NOMO-1 treated with dmso at 0.1 percent for 144 hours (cell line): ENCODE measurements around the gene MAP4K3.
"Not testable (repeated sequence)": the region's sequence is repeated elsewhere in the genome, so short reads cannot be mapped to it uniquely, and the experiment has no call there.

Source experiments
- DNase-seq: peaks from one replicate; lab custom pipeline; 2025; ENCODE audit not compliant: unreplicated experiment; lab: John Stamatoyannopoulos, UW

MAP4K3 gene

DNA sequence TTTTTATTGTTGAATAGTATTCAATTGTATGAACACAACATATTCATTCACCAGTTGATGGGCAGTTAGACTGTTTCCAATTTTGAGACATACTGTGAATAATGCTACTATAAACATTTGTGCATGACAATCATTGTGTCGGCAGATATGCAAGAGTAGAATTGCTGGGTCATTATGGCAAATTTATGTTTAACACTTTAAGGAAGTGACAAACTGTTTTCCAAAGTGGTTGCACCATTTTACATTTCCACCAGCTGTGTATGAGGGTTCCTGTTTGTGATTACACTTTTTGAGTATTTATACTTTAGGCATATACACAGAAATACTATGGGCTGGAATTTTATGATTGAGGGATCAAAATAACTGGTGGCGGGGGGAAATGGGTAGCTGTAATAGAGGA is 61.2 kb downstream of the MAP4K3 start:
- DNase-seq, result no peak

DNA sequence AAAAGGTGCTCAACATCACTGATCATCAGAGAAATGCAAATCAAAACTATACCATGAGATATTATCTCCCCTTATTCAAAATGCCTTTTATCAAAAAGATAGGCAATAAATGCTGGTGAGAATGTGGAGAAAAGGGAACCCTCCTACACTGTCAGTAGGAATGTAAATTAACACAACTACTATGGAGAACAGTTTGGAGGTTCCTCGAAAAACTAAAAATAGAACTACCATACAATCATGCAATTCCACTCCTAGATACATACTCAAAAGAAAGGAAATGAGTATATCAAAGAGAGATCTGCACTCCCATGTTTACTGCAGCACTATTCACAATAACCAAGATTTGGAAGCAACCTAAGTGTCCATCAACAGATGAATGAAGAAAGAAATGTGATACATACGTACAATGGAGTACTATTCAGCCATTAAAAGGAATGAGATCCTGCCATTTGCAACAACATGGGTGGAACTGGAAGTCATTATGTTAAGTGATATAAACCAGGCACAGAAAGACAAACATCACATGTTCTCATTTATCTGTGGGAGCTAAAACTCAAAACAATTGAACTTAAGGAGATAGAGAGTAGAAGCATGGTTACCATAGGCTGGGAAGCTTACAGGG is 63.8 kb downstream of the MAP4K3 start:
- DNase-seq, result no peak

DNA sequence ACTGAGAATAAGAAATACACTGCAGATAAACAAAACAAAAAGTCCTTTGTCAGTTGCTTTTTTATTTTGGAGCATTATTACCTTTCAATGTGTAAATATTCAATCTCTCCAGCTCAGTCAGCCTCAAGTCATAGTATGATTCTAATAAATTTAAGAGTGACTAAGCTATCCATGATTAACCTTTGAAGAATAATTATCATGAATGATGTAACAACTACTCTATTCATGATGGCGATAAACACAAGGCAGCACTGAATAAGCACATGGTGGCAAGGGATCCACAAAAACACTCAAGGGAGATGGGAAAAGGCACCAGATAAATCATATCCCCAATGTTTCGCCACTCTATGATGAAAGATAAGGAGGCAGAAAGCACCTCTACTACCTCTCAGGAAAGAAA is 67.0 kb downstream of the MAP4K3 start:
- DNase-seq, result no peak

DNA sequence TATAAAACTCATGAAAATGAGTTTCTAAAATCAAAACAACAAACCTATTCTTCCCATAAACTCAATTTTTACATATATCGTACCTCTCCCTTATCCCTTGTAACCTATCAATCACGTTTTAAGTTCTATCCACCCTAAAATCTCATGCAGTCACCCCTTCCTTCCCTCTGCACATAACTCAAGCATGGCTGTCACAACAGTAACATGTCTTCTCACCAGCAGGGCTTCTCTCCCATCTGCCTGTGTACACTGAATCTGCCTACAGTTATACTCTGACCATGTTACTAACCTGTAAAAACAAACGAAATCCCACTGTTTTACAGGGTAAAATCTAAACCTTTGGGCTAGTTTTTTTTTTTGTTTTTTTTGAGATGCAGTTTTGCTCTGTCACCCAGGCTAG is 68.2 kb downstream of the MAP4K3 start:
- DNase-seq, result no peak

DNA sequence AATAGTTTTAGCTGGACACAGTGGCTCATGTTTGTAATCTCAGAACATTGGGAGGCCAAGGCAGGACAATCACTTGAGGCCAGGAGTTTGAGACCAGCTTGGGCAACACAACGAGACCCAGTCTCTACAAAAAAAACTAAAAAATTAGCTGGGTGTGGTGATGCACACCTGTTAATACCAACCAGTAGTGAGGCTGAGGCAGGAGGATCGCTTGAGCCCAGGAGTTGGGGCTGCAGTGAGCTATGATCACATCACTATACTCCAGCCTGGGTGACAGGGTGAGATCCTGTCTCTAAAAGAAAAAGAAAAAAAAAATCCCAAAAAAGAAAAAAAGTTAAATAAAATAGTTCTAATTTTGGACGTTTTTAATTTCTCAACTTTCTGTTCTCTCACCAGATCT is 68.7 kb downstream of the MAP4K3 start:
- no peak for DNase-seq

DNA sequence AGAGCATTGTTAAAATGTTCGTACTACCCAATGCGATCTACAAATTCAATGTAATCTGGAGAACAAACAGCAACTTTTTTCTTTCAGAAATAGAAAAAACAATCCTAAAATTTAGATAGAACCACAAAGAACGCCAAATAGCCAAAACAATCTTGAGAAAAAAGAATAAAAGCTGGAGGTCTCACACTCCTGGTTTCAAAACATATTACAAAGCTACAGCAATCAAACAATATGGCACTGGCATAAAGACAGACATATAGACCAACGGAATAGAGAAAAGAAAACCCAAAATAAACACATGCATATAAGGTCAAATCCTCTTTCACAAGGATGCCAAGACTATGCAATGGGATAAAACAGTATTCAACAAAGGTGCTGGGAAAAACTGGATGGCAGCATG is 74.5 kb downstream of the MAP4K3 start:
- DNase-seq, result no peak

DNA sequence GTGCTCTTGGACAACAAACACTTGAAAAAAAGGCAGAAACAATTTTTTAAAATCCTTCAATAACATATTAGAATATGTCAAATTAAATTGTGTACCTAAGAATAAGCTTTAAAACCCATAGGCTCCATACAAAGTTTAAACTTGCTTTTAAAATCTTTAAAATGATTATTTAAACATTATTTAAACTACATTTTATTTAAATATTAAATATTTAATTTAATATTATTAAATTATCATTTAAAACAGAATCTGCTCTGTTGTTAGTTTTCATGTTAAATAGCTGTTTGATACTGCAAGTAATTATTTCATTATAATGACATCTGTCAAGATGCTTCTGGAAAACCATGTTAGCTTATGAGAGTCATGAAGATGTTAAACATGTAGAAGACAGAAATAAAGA is 75.6 kb downstream of the MAP4K3 start:
- no peak for DNase-seq

DNA sequence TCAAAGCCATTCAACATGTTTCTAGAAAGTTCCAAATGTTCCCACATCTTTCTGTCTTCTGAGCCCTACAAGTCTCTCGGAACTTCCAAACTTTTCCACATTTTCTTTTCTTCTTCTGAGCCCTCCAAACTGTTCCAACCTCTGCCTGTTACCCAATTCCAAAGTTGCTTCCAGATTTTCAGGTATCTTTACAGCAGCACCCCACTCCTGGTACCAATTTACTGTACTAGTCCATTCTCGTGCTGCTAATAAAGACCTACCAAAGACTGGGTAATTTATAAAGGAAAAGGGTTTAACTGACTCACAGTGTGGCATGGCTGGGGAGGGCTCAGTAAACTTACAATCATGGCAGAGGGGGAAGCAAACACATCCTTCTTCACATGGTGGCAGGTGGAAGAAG is 76.7 kb downstream of the MAP4K3 start:
- not testable (repeated sequence) for DNase-seq

DNA sequence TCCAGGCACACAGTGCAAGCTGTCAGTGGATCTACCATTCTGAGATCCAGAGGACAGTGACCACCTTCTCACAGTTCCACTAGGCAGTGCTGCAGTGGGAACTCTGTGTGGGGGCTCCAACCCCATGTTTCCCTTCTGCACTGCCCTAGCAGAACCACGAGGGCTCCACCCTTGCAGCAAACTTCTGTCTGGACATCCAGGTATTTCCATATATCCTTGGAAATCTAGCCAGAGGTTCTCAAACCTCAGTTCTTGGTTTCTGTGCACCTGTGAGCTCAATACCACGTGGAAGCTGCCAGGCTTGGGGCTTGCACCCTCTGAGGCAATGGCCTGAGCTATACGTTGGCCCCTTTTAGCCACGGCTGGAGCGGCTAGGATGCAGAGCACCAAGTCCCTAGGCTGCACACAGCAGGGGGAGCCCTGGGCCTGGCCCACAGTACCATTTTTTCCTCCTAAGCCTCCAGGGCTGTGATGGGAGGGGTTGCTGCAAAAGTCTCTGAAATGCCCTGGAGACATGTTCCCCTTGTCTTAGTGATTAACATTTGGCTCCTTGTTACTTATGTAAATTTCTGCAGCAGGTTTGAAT is 77.5 kb downstream of the MAP4K3 start:
- DNase-seq, result no peak

DNA sequence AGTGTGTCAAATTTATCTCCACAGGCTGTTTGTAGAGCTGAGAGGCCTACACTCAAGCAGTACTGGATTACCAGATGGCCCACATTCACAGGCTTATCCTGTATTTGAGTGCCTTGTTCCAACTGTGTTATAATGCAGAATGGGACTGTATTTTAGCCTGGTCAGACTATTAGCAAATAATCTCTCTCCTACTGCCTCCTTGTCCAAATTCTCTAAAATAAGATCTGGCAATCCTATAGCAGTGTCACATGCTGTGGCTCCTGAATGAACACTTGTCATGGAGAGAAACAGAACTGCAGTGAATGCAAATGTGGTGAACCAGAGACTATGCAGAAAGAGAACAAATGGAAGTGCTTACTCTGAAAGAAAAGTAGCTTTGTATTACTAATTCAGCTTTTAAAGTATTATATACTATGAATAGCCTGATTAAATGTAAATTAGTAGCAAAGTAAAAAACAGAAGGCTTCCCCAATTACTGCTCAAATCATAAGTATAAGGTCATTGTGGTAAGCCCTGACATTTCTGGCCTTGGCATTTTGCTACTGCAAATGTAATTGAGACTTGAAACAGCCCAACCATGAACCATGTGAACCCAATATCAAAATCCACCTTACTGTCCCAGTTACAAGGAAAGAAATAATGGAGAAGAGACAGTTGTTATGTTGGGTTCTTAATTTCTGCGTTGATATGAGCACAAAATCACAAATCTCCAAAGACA is 80.0 kb downstream of the MAP4K3 start:
- DNase-seq, result no peak

DNA sequence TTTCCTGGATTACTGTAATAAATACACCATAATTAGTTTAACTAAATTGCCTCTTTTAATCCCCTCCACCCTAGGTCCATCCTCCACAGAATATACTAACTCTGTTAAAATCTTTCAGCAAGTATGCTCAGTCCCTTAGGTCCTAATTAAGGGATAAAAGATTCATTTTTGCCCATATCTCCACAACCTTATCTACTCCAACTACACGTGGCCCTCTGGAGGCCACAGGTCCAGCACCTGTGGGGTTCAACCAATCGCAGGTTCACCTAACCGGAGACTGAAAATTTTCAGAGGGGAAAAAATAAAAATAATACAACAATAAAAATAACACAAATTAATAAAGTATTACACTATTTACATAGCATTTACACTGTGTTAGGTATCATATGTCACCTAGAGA is 86.4 kb downstream of the MAP4K3 start:
- no peak for DNase-seq

DNA sequence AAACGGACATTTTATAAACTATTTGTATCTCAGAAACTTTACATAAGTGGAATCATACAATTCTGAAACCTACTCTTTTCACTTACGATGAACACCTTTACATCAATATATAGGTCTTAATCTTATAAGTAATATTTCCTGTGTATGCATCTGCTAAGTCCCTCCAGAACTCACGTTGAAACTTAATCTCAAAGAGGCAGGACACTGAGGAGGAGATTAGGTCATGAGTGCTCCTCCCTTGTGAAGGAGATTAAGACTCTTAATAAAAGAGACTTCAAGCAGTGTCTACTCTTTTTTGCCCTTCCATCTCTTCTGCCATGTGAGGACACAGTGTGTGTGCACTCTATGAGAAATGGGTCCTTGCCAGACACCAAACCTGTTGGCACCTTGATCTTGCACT is 98.6 kb downstream of the MAP4K3 start:
- DNase-seq, result no peak

DNA sequence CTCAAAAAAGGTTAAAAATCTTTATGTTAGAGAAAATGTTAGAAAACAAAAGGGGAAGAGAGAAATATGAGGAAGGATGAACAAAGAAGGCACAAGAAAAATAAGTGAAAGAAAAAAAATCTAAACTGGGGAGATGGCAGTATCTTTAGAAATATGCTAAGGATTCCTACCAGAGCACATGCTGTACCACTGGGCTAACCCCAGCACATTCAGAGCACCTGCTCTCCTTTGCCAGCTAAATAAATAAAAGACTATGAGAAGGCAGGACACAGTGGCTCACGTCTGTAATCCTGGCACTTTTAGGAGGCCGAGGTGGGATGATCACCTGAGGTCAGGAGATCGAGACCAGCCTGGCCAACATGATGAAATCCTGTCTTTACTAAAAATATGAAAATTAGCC is 101.2 kb downstream of the MAP4K3 start:
- DNase-seq, result no peak

DNA sequence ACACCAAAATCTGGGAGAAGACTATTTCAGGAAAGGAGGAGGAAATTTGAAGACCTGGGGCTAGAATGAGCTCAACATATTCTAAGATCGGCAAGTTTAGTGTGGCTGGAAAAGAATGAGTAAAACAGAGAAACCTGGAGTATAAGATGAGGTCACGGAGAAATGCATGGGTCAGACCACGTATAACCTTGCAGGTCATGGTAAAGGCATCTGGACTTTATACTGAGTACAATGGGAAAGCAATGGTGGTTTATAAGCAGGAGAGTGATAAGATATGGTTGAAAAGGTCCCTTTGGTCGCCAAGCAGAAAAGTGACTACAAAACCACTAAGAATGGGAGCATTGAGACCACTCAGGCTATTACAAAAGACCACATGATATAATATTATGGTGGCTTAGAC is 102.1 kb downstream of the MAP4K3 start:
- DNase-seq, result no peak

DNA sequence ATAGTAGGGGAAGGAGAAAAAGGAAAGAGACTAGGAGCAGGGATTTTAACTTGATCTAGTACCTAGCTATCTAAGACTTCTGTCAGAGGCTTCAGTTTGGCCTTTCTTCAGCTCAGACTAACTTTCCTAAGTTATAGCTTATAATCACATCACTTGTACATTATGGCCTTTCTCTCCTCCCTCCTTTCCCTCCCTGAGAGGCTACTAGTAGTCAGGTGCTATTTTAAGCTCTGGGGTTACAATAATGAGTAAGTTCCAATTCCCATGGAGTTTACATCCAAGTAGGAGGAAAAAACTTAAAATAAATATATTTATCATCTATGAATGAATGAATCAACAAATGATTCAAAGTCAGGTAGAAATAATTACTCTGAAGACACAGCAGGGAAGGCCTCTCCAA is 102.6 kb downstream of the MAP4K3 start:
- no peak for DNase-seq

DNA sequence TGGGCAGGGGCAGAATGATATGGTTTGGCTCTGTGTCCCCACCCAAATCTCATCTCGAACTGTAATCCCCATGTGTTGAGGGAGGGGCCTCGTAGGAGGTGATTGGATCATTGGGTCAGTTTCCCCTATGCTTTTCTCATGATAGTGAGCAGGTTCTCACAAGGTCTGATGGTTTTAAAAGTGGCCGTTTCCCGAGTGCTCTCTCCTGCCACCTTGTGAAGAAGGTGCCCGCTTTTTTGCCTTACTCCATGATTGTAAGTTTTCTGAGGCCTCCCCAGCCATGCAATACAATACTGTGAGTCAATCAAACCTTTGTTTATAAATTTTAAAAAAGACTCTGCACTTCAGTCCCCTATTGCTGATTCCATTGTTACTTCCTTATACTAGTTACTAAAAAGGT is 110.4 kb downstream of the MAP4K3 start:
- no peak for DNase-seq

DNA sequence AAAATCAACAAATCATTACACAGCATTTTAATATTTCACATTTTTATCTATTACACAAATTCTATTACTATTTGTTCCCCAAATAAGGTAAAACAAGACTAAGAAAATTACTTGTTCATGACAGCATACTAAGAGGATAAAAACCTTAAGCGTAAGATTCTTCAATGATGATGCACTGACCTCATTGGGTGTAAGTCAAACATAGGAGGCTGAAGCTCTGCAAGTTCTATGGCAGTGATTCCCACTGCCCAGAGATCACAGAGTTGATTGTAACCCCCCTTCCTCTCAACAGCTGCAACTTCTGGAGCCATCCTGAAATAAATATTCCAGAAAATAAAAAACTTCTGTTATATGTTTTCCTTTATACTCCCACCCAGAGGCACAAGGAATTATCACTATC is 111.1 kb downstream of the MAP4K3 start:
- DNase-seq, result no peak

DNA sequence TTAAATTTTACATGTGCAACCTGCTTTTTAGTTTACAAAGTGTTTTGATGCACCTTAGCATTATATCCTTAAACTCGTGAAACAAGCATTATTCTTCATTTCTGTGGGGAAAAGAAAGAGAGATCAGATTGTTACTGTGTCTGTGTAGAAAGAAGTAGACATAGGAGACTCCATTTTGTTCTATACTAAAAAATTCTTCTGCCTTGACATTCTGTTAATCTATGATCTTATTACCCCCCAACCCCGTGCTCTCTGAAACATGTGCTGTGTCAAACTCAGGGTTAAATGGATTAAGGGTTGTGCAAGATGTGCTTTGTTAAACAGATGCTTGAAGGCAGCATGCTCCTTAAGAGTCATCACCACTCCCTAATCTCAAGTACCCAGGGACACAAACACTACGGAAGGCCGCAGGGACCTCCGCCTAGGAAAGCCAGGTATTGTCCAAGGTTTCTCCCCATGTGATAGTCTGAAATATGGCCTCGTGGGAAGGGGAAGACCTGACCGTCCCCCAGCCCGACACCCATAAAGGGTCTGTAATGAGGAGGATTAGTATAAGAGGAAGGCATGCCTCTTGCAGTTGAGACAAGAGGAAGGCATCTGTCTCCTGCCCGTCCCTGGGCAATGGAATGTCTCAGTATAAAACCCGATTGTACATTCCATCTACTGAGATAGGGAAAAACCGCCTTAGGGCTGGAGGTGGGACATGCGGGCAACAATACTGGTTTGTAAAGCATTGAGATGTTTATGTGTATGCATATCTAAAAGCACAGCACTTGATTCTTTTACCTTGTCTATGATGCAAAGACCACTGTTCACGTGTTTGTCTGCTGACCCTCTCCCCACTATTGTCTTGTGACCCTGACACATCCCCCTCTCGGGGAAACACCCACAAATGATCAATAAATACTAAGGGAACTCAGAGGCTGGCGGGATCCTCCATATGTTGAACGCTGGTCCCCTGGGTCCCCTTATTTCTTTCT is 115.7 kb downstream of the MAP4K3 start:
- DNase-seq, result not testable (repeated sequence)

DNA sequence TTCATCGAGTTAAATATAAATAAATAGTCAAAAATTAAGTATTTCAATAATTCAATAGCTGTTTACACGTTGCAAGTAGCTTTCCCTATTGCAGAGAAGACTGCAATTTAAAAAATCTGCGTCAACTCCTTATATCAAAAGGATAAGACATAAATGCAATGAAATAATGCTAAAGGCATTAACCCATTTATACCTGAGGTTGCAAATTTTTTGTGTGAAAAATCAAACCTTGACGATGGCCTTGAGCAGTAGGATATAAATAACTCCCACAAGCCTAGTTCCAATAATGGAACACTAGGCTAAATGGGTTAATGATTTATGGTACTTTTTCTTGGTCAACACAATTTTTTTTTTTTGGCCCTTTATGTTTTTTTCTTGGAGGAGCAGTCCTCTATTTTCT is 116.9 kb downstream of the MAP4K3 start:
- DNase-seq, result no peak

DNA sequence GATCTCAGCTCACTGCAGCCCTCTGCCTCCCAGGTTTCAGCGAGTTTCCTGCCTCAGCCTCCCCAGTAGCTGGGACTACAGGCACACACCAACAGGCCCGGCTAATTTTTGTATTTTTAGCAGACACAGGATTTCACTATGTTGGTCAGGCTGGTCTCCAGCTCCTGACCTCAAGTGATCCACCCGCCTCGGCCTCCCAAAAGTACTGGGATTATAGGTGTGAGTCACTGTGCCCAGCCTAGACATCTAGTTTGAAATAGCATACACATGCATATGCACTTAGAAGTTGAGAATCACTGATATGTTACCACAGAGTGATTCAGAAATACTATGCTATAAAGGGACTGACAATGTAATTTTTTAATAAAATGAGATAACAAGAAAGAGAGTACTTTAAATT is 123.5 kb downstream of the MAP4K3 start:
- no peak for DNase-seq

DNA sequence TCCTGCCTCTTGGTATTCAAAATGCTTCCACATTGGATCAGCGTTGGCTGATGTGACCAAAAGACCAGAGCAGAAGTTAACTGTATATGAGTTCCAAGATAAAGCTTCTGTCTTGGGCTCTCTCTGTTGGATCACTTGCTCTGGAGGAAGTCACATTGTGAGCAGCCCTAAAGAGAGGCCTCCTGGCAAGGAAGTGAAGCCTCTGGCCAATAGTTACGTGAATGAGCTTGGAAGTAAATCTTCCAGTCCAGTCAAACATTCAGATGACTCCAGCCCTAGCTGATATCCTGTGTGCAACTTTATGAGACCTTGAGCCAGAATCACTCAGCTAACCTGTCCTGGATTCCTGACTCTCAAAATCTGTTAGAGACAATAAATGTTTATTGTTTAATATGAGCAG is 125.6 kb downstream of the MAP4K3 start:
- DNase-seq, result no peak

DNA sequence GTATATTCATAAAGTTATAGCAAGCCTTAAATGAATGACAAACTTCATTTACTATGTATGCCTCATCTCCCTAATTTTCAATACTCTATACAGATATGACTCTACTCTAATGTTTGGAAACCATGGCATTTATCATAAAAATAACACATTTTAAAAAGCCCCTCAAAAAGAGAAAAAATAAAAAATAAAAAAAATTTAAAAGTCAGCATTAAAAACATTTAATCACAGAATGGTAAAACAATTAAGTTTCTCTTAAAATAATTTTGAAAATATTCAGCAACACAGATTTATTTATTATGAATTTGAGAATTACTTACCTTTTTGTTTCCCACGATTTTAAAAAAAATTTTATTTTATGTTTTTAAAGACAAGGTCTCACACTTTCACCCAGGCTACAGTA is 128.3 kb downstream of the MAP4K3 start:
- DNase-seq, result no peak
